ENCODE results near the gene NAGA. TPM values are rescaled to one million over a fixed set of nuclear protein-coding genes. Genes with fewer than 3 reads are reported as not detected.

The NAGA gene
- total and polyA plus RNA-seq, 2 donors (not counting 1 experiment from before 2014, with no cell fraction given), result 24.5 to 43.4 TPM

GRCh38 chr22:42066937-42067336 lies 3.7 kb downstream of the NAGA start:
- H3K27ac ChIP-seq (ENCODE audit: insufficient read depth, low read length), result no peak overlapping the region
- H3K79me2 ChIP-seq (ENCODE audit: control insufficient read depth, insufficient read depth, low read length), result no peaks in the 10 kb centered on the region
- DNase-seq (ENCODE audit: low read depth in 2 of 2), result no peak
- H2AFZ ChIP-seq (ENCODE audit: low read length), result no peak overlapping the region
- H3K36me3 ChIP-seq (ENCODE audit: control insufficient read depth, insufficient read depth, low read length), result peaks cover 8% of the 10 kb centered on the region
- H3K4me1 ChIP-seq (ENCODE audit: control insufficient read depth, extremely low read depth, insufficient read depth, low read length), result peaks cover 5% of the 10 kb centered on the region
- H3K9me3 ChIP-seq (ENCODE audit: control insufficient read depth, insufficient read depth, low read depth, low read length), result no peaks in the 10 kb centered on the region
- no peak overlapping the region for H3K4me3 ChIP-seq (replicated peaks in 1 of 4; ENCODE audit: control extremely low read depth in 1 of 4, insufficient read depth in 1 of 4, low read depth in 3 of 4, low read length in 4 of 4)
- no peak overlapping the region for H3K9ac ChIP-seq (ENCODE audit: insufficient read depth, low read length)
- no peak for TF ChIP-seq EZH2 (IDR thresholded peaks at IDR 0.05; ENCODE audit: low read length, missing control alignments)
- no peak for TF ChIP-seq CTCF (conservative IDR thresholded peaks at IDR 0.05 in 1 of 2, IDR thresholded peaks at IDR 0.05 in 1 of 2; ENCODE audit: low read depth in 1 of 2, low read length in 2 of 2)
- no peaks in the 10 kb centered on the region for H4K20me1 ChIP-seq (ENCODE audit: control insufficient read depth, extremely low read depth, insufficient read depth, low read length)
- no peak overlapping the region for H3K4me2 ChIP-seq (ENCODE audit: extremely low read depth, insufficient read depth, low read length)
- no peaks in the 10 kb centered on the region for H3K27me3 ChIP-seq (ENCODE audit: control insufficient read depth, insufficient read depth, low read length)

GRCh38 chr22:42066126-42066761 lies 4.4 kb downstream of the NAGA start:
- Histone ChIP-seq H3K4me3 (replicated peaks in 1 of 4; ENCODE audit: control extremely low read depth in 1 of 4, insufficient read depth in 1 of 4, low read depth in 3 of 4, low read length in 4 of 4) (no peak overlapping the region), H3K79me2 (ENCODE audit: control insufficient read depth, insufficient read depth, low read length) (no peaks in the 10 kb centered on the region), H3K27me3 (ENCODE audit: control insufficient read depth, insufficient read depth, low read length) (no peaks in the 10 kb centered on the region), H3K9me3 (ENCODE audit: control insufficient read depth, insufficient read depth, low read depth, low read length) (no peaks in the 10 kb centered on the region), H3K27ac (ENCODE audit: insufficient read depth, low read length) (no peak overlapping the region), H3K4me1 (ENCODE audit: control insufficient read depth, extremely low read depth, insufficient read depth, low read length) (peaks cover 4% of the 10 kb centered on the region), H2AFZ (ENCODE audit: low read length) (no peak overlapping the region), H3K4me2 (ENCODE audit: extremely low read depth, insufficient read depth, low read length) (no peak overlapping the region), H4K20me1 (ENCODE audit: control insufficient read depth, extremely low read depth, insufficient read depth, low read length) (no peaks in the 10 kb centered on the region), H3K36me3 (ENCODE audit: control insufficient read depth, insufficient read depth, low read length) (peaks cover 8% of the 10 kb centered on the region), H3K9ac (ENCODE audit: insufficient read depth, low read length) (no peak overlapping the region)
- TF ChIP-seq EZH2 (IDR thresholded peaks at IDR 0.05; ENCODE audit: low read length, missing control alignments) (no peak), CTCF (conservative IDR thresholded peaks at IDR 0.05 in 1 of 2, IDR thresholded peaks at IDR 0.05 in 1 of 2; ENCODE audit: low read depth in 1 of 2, low read length in 2 of 2) (no peak)
- no peak for DNase-seq (ENCODE audit: low read depth in 2 of 2)

DNA sequence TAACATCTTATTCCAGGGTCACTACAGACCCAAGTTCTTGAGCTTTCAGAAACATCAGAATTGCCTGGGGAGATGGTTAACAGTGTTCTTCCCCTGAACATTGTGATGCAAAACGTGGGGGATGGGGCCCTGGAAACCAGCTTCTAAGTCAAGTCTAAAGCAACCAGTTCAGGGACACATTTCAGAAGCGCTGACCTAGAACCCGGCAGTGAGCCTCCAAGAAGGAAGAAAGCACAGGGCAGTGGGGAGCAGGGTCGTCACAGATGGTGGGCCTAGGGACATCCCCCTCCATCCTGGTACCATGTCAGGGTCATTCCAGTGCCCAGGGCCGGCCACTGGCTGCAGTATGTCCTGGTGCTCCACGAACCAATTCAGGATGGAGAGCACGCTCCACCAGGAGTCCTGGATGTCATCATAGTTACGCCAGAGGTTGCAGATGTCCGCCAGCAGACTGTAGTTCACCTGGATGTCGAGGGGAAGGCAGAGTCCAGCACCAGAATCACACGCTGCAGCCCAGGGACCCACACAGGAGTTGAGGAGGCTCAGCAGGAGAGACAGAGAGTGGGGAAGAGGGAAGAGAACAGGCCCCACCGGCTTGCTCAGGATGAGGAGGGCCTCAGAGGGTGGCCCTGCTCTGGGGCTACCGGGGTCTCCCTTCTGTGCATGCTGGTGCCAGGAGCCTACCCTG lies 5.0 kb downstream of the NAGA start:
- Histone ChIP-seq H3K9ac (ENCODE audit: insufficient read depth, low read length) (no peak overlapping the region), H3K4me2 (ENCODE audit: extremely low read depth, insufficient read depth, low read length) (no peak overlapping the region), H3K27me3 (ENCODE audit: control insufficient read depth, insufficient read depth, low read length) (no peaks in the 10 kb centered on the region), H3K9me3 (ENCODE audit: control insufficient read depth, insufficient read depth, low read depth, low read length) (no peaks in the 10 kb centered on the region), H3K79me2 (ENCODE audit: control insufficient read depth, insufficient read depth, low read length) (no peaks in the 10 kb centered on the region), H4K20me1 (ENCODE audit: control insufficient read depth, extremely low read depth, insufficient read depth, low read length) (no peaks in the 10 kb centered on the region), H3K4me1 (ENCODE audit: control insufficient read depth, extremely low read depth, insufficient read depth, low read length) (peaks cover 3% of the 10 kb centered on the region), H3K4me3 (replicated peaks in 1 of 4; ENCODE audit: control extremely low read depth in 1 of 4, insufficient read depth in 1 of 4, low read depth in 3 of 4, low read length in 4 of 4) (no peak overlapping the region), H2AFZ (ENCODE audit: low read length) (no peak overlapping the region), H3K27ac (ENCODE audit: insufficient read depth, low read length) (no peak overlapping the region), H3K36me3 (ENCODE audit: control insufficient read depth, insufficient read depth, low read length) (peaks cover 10% of the 10 kb centered on the region)
- TF ChIP-seq CTCF (conservative IDR thresholded peaks at IDR 0.05 in 1 of 2, IDR thresholded peaks at IDR 0.05 in 1 of 2; ENCODE audit: low read depth in 1 of 2, low read length in 2 of 2) (no peak), EZH2 (IDR thresholded peaks at IDR 0.05; ENCODE audit: low read length, missing control alignments) (no peak)
- no peak for DNase-seq (ENCODE audit: low read depth in 2 of 2)
